Measurements from ENCODE around the gene CMTM7.

DNA sequence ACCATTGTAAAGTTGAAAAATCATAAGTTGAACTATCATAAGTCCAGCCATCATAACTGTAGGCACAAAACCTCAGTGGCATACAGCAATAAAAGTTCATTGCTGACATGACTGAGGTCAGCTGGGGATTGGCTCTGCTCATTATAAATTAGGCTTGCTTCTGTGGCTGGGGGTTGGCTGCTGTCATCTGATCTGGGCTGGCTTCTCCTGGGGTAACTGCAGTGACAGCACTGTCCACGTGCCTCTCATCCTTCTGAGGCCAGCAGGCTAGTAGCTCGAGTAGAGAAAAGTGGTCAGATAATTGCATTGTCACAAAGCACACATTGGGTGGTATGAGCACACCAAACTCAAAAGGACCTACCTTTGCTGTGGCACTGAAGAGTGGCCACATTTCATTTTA lies 31.3 kb downstream of the CMTM7 start:
- TF ChIP-seq, protein P1, sequence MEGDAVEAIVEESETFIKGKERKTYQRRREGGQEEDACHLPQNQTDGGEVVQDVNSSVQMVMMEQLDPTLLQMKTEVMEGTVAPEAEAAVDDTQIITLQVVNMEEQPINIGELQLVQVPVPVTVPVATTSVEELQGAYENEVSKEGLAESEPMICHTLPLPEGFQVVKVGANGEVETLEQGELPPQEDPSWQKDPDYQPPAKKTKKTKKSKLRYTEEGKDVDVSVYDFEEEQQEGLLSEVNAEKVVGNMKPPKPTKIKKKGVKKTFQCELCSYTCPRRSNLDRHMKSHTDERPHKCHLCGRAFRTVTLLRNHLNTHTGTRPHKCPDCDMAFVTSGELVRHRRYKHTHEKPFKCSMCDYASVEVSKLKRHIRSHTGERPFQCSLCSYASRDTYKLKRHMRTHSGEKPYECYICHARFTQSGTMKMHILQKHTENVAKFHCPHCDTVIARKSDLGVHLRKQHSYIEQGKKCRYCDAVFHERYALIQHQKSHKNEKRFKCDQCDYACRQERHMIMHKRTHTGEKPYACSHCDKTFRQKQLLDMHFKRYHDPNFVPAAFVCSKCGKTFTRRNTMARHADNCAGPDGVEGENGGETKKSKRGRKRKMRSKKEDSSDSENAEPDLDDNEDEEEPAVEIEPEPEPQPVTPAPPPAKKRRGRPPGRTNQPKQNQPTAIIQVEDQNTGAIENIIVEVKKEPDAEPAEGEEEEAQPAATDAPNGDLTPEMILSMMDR (IDR thresholded peaks at IDR 0.05), result no peak
- no peak for TF ChIP-seq POLR2A (IDR thresholded peaks at IDR 0.05)
